Measurements from ENCODE around the gene ST6GAL1. TPM values are rescaled to one million over a fixed set of nuclear protein-coding genes. Genes with fewer than 3 reads are reported as not detected.

Gene ST6GAL1
- total RNA-seq, 1 experiment from 2014 or later, result 3.3 TPM

GRCh38 chr3:186960347-186960746 lies 30.0 kb downstream of the ST6GAL1 start:
- ChIA-PET POLR2A (no interaction called here), CTCF (no interaction called here)
- DNase-seq (ENCODE audit: low read depth, low spot score) (no peak), ATAC-seq (no peak)
- Histone ChIP-seq H3K27ac (ENCODE audit: low read length) (no peak overlapping the region), H3K4me3 (ENCODE audit: low read depth in 2 of 2, low read length in 2 of 2) (no peak overlapping the region), H3K4me1 (ENCODE audit: control insufficient read depth, insufficient read depth, low read length) (no peaks in the 10 kb centered on the region), H3K36me3 (ENCODE audit: control insufficient read depth, insufficient read depth, low read length) (no peaks in the 10 kb centered on the region), H3K27me3 (ENCODE audit: control insufficient read depth, insufficient read depth, low read length) (no peaks in the 10 kb centered on the region), H3K9me3 (ENCODE audit: control insufficient read depth, insufficient read depth, low read depth, low read length) (no peaks in the 10 kb centered on the region)
- intact Hi-C loops (cut with micrococcal nuclease; ENCODE audit: unreplicated experiment), result no loop called here
- no TSS peak for BruUV-seq (replicated peaks)
- no peak for TF ChIP-seq TCF7L2 (IDR thresholded peaks at IDR 0.05; ENCODE audit: low read depth, low read length)
- TF ChIP-seq POLR2AphosphoS5 (IDR thresholded peaks at IDR 0.05; ENCODE audit: low read depth, low read length), result no peak
- TF ChIP-seq SIN3A (IDR thresholded peaks at IDR 0.05; ENCODE audit: borderline replicate concordance, insufficient read depth, low read depth, low read length), result no peak
- no peak for TF ChIP-seq REST (IDR thresholded peaks at IDR 0.05; ENCODE audit: insufficient read depth in 1 of 2, low read depth in 2 of 2, low read length in 1 of 2)
- in situ Hi-C loops (cut with HindIII; ENCODE audit: low pct_unique_long_range_greater_than_20kb, low sequenced_read_pairs), result no loop called here

- in situ Hi-C loops (cut with HindIII; ENCODE audit: low pct_unique_long_range_greater_than_20kb, low sequenced_read_pairs), result no loop called here
- H3K36me3 ChIP-seq (ENCODE audit: control insufficient read depth, insufficient read depth, low read length), result no peaks in the 10 kb centered on the region
- CTCF ChIA-PET, result no interaction called here
- TF ChIP-seq TCF7L2 (IDR thresholded peaks at IDR 0.05; ENCODE audit: low read depth, low read length), result no peak
- no peak for TF ChIP-seq CTCF (IDR thresholded peaks at IDR 0.05)
- no peak for TF ChIP-seq SIN3A (IDR thresholded peaks at IDR 0.05; ENCODE audit: borderline replicate concordance, insufficient read depth, low read depth, low read length)
- TF ChIP-seq REST (IDR thresholded peaks at IDR 0.05; ENCODE audit: insufficient read depth in 1 of 2, low read depth in 2 of 2, low read length in 1 of 2), result no peak
- TF ChIP-seq POLR2AphosphoS5 (IDR thresholded peaks at IDR 0.05; ENCODE audit: low read depth, low read length), result no peak
- DNase-seq (ENCODE audit: low read depth, low spot score) (no peak), ATAC-seq (no peak)
- H3K4me1 ChIP-seq (ENCODE audit: control insufficient read depth, insufficient read depth, low read length), result no peaks in the 10 kb centered on the region
- no peaks in the 10 kb centered on the region for H3K27me3 ChIP-seq (ENCODE audit: control insufficient read depth, insufficient read depth, low read length)
- no TSS peak for BruUV-seq (replicated peaks)
- H3K9me3 ChIP-seq (ENCODE audit: control insufficient read depth, insufficient read depth, low read depth, low read length), result no peaks in the 10 kb centered on the region
- intact Hi-C loops (cut with micrococcal nuclease; ENCODE audit: unreplicated experiment), result no loop called here
- H3K4me3 ChIP-seq (ENCODE audit: low read depth in 2 of 2, low read length in 2 of 2), result no peak overlapping the region
- POLR2A ChIA-PET, result no interaction called here
- no peak overlapping the region for H3K27ac ChIP-seq (ENCODE audit: low read length)
Observed at GRCh38 chr3:186962445-186962844, 32.1 kb downstream of the ST6GAL1 start.
